GM12874 (cell line): ENCODE results near the gene SLC5A12.

Experiments
- CTCF ChIP-seq: IDR thresholded peaks from 2 replicates; pipeline ENCODE4 v1.5.1; 2011; ENCODE audit warnings: low read depth, mild to moderate bottlenecking, control low read depth, low read length, moderate library complexity; ENCODE audit not compliant: insufficient read depth

The SLC5A12 gene

GRCh38 chr11:26741036-26741435, 19.2 kb upstream of the SLC5A12 start:
- TF ChIP-seq CTCF, result no peak

GRCh38 chr11:26739366-26740073, 17.7 kb upstream of the SLC5A12 start:
- TF ChIP-seq CTCF, result no peak

GRCh38 chr11:26734691-26735090, 12.8 kb upstream of the SLC5A12 start:
- no peak for TF ChIP-seq CTCF

- TF ChIP-seq CTCF, result no peak
These were observed 9.2 kb upstream of the SLC5A12 start for GRCh38 chr11:26731084-26731456.

GRCh38 chr11:26730414-26731083, 8.7 kb upstream of the SLC5A12 start:
- no peak for TF ChIP-seq CTCF

GRCh38 chr11:26729284-26729683, 7.4 kb upstream of the SLC5A12 start:
- no peak for TF ChIP-seq CTCF

- TF ChIP-seq CTCF, result no peak
These were observed 5.1 kb upstream of the SLC5A12 start for GRCh38 chr11:26726960-26727359.
